Activated CD8-positive, alpha-beta T cell treated with anti-CD3 and anti-CD28 coated beads for 36 hours (primary cell): ENCODE results near the gene KCMF1. TPM values are rescaled to one million over a fixed set of nuclear protein-coding genes. Genes with fewer than 3 reads are reported as not detected.
"Not testable (repeated sequence)": the region's sequence is repeated elsewhere in the genome, so short reads cannot be mapped to it uniquely, and the experiment has no call there.

Source experiments
- ATAC-seq: fragments of 200-7000 bp; cut with Tn5 transposase; one replicate; pipeline ENCODE4 v1.10.0; 2021; ENCODE audit warnings: mild to moderate bottlenecking, moderate library complexity
- CTCF ChIA-PET: fragments of 350-600 bp; sonication (Branson Sonifier 250); formaldehyde crosslinking; loops from one replicate; lab custom pipeline; 2021; ENCODE audit warnings: antibody characterized with exemption; lab: Charles Lee
- POLR2A ChIA-PET: fragments of 350-600 bp; sonication (Branson Sonifier 250); formaldehyde crosslinking; loops from one replicate; lab custom pipeline; 2021; ENCODE audit warnings: antibody characterized with exemption; lab: Charles Lee
- DNase-seq: peaks from one replicate; pipeline ENCODE4 v3.0.0-alpha.2; 2020
- H3K27ac Mint-ChIP-seq: one replicate; pipeline ENCODE4 v1.8.0; 2021; ENCODE audit warnings: mild to moderate bottlenecking, mixed read lengths
- H3K27me3 Mint-ChIP-seq: one replicate; pipeline ENCODE4 v1.8.0; 2021; ENCODE audit warnings: mixed read lengths
- H3K36me3 Mint-ChIP-seq: one replicate; pipeline ENCODE4 v1.8.0; 2021; ENCODE audit warnings: low read depth, mixed read lengths
- H3K4me1 Mint-ChIP-seq: one replicate; pipeline ENCODE4 v1.8.0; 2021; ENCODE audit warnings: low read depth, mixed read lengths
- H3K4me3 Mint-ChIP-seq: one replicate; pipeline ENCODE4 v1.8.0; 2021; ENCODE audit warnings: mild to moderate bottlenecking, moderate library complexity, mixed read lengths
- H3K9me3 Mint-ChIP-seq: one replicate; pipeline ENCODE4 v1.8.0; 2021; ENCODE audit warnings: mixed read lengths
- CTCF ChIP-seq: fragments of 200-600 bp; IDR thresholded peaks from one replicate; pipeline ENCODE4 v1.8.0; 2022; ENCODE audit warnings: antibody characterized with exemption, mild to moderate bottlenecking
- intact Hi-C: fragments of 100-400 bp; cut with micrococcal nuclease; formaldehyde crosslinking; loops from one replicate; pipeline ENCODE4 v1.10.0; 2022
- total RNA-seq, 2 experiments: library from RNA; stranded (reverse); gene quantifications; one replicate each; pipeline ENCODE4 v1.2.3, GENCODE V29; 2021

KCMF1 gene
- total RNA-seq, 2 experiments from 2014 or later: 101 to 105 TPM

- ChIA-PET POLR2A (interaction anchor here (0.6 to 6.1 kb wide), 5 partner anchors 17 to 124 kb away, joined by 3 to 45 read pairs (median 3); partner anchors contain the start of gene KCMF1), CTCF (interaction anchor here (1.1 to 6.0 kb wide), 3 partner anchors 17 to 75 kb away, joined by 3 to 59 read pairs (median 9); no protein-coding TSS in a partner anchor)
- DNase-seq (peak; percentile 24), ATAC-seq (no peak)
- peaks cover 73% of the 10 kb centered on the region for H3K4me1 Mint-ChIP-seq
- no peaks in the 10 kb centered on the region for H3K27me3 Mint-ChIP-seq
- H3K4me3 Mint-ChIP-seq: no peak overlapping the region
- peak overlapping the region; percentile 79 for H3K27ac Mint-ChIP-seq
- H3K9me3 Mint-ChIP-seq: peaks cover 4% of the 10 kb centered on the region
- no peak for TF ChIP-seq CTCF
- H3K36me3 Mint-ChIP-seq: peaks cover 30% of the 10 kb centered on the region
- intact Hi-C loops: no loop called here
Observed at GRCh38 chr2:84942964-84943421, 28.0 kb upstream of the KCMF1 start.

- POLR2A ChIA-PET: interaction anchor here (0.8 to 3.4 kb wide), 3 partner anchors 13 to 45 kb away, joined by 4 to 43 read pairs (median 4); no protein-coding TSS in a partner anchor
- H3K4me1 Mint-ChIP-seq: peaks cover 63% of the 10 kb centered on the region
- ATAC-seq (no peak), DNase-seq (no peak)
- CTCF ChIA-PET: interaction anchor here (1.0 to 6.0 kb wide), 3 partner anchors 10 to 71 kb away, joined by 3 to 59 read pairs (median 3); no protein-coding TSS in a partner anchor
- peak overlapping the region; percentile 68 for H3K4me3 Mint-ChIP-seq
- peaks cover 23% of the 10 kb centered on the region for H3K36me3 Mint-ChIP-seq
- no peak for TF ChIP-seq CTCF
- intact Hi-C loops: no loop called here
- no peaks in the 10 kb centered on the region for H3K9me3 Mint-ChIP-seq
- H3K27me3 Mint-ChIP-seq: no peaks in the 10 kb centered on the region
- peak overlapping the region; percentile 96 for H3K27ac Mint-ChIP-seq
Observed at GRCh38 chr2:84944295-84944909, 26.6 kb upstream of the KCMF1 start.

- H3K4me1 Mint-ChIP-seq: peaks cover 51% of the 10 kb centered on the region
- intact Hi-C loops, DNase-seq, H3K9me3 Mint-ChIP-seq, H3K27me3 Mint-ChIP-seq, ATAC-seq: not testable (repeated sequence)
- POLR2A ChIA-PET: interaction anchor here (0.7 to 3.4 kb wide), 15 partner anchors 8 to 70 kb away, joined by 3 to 43 read pairs (median 5); no protein-coding TSS in a partner anchor
- H3K36me3 Mint-ChIP-seq: peaks cover 23% of the 10 kb centered on the region
- peak overlapping the region; percentile 68 for H3K4me3 Mint-ChIP-seq
- peak overlapping the region; percentile 96 for H3K27ac Mint-ChIP-seq
- CTCF ChIA-PET: interaction anchor here (0.8 to 6.0 kb wide), 13 partner anchors 11 to 352 kb away, joined by 3 to 59 read pairs (median 6); no protein-coding TSS in a partner anchor
Observed at GRCh38 chr2:84945838-84946203, 25.1 kb upstream of the KCMF1 start.

- TF ChIP-seq CTCF: no peak
- peak; percentile 85 for ATAC-seq
- H3K4me3 Mint-ChIP-seq: peak overlapping the region; percentile 68
- peak overlapping the region; percentile 95 for H3K27ac Mint-ChIP-seq
- intact Hi-C loops: no loop called here
- peaks cover 47% of the 10 kb centered on the region for H3K4me1 Mint-ChIP-seq
- ChIA-PET POLR2A (interaction anchor here (0.7 to 3.4 kb wide), 18 partner anchors 9 to 69 kb away, joined by 3 to 43 read pairs (median 5); no protein-coding TSS in a partner anchor), CTCF (interaction anchor here (0.6 to 6.0 kb wide), 16 partner anchors 11 to 388 kb away, joined by 3 to 59 read pairs (median 6); no protein-coding TSS in a partner anchor)
- H3K9me3 Mint-ChIP-seq: no peaks in the 10 kb centered on the region
- H3K27me3 Mint-ChIP-seq: no peaks in the 10 kb centered on the region
- peaks cover 23% of the 10 kb centered on the region for H3K36me3 Mint-ChIP-seq
- peak; percentile 92 for DNase-seq
Observed at GRCh38 chr2:84946204-84947009, 24.6 kb upstream of the KCMF1 start.

- Mint-ChIP-seq H3K36me3 (peaks cover 21% of the 10 kb centered on the region), H3K9me3 (no peaks in the 10 kb centered on the region), H3K27me3 (no peaks in the 10 kb centered on the region), H3K4me1 (peaks cover 43% of the 10 kb centered on the region), H3K4me3 (peak overlapping the region; percentile 68), H3K27ac (peak overlapping the region; percentile 95)
- TF ChIP-seq CTCF: no peak
- ChIA-PET POLR2A (interaction anchor here (0.8 to 3.4 kb wide), 11 partner anchors 9 to 68 kb away, joined by 3 to 43 read pairs (median 5); no protein-coding TSS in a partner anchor), CTCF (interaction anchor here (0.6 to 6.0 kb wide), 12 partner anchors 10 to 388 kb away, joined by 3 to 59 read pairs (median 6); no protein-coding TSS in a partner anchor)
- no peak for ATAC-seq
- intact Hi-C loops: no loop called here
- DNase-seq: no peak
Observed at GRCh38 chr2:84947010-84947593, 23.9 kb upstream of the KCMF1 start.
